Measurements from ENCODE around the gene ACTR6.
A peak's percentile ranks its signal among the peaks of the same experiment; 100 is the strongest.

The ACTR6 gene

GRCh38 chr12:100248886-100249285, 48.3 kb downstream of the ACTR6 start:
- H3K27ac ChIP-seq: no peak overlapping the region
- ChIA-PET CTCF (no interaction called here), POLR2A (ENCODE audit: low non-redundant PET) (no interaction called here)
- no peak for DNase-seq (ENCODE audit: low spot score)
- TF ChIP-seq CTCF (conservative IDR thresholded peaks at IDR 0.05; ENCODE audit: low read depth): no peak

- no peak overlapping the region for H3K27ac ChIP-seq
- TF ChIP-seq CTCF (conservative IDR thresholded peaks at IDR 0.05; ENCODE audit: low read depth): no peak
- CTCF ChIA-PET: interaction anchor here (0.5 kb wide), 1 partner anchor 99 kb away, joined by 3 read pairs; no protein-coding TSS in a partner anchor
- POLR2A ChIA-PET (ENCODE audit: low non-redundant PET): no interaction called here
- DNase-seq (ENCODE audit: low spot score): no peak
Observed at GRCh38 chr12:100249941-100250340, 49.3 kb downstream of the ACTR6 start.

GRCh38 chr12:100251917-100252316, 51.3 kb downstream of the ACTR6 start:
- H3K27ac ChIP-seq: no peak overlapping the region
- no peak for TF ChIP-seq CTCF (conservative IDR thresholded peaks at IDR 0.05; ENCODE audit: low read depth)
- no peak for DNase-seq (ENCODE audit: low spot score)
- ChIA-PET CTCF (no interaction called here), POLR2A (ENCODE audit: low non-redundant PET) (no interaction called here)

- CTCF ChIA-PET: no interaction called here
- POLR2A ChIA-PET (ENCODE audit: low non-redundant PET): no interaction called here
- no peak for TF ChIP-seq CTCF (conservative IDR thresholded peaks at IDR 0.05; ENCODE audit: low read depth)
- no peak for DNase-seq (ENCODE audit: low spot score)
- no peak overlapping the region for H3K27ac ChIP-seq
Observed at GRCh38 chr12:100253437-100253836, 52.8 kb downstream of the ACTR6 start.

GRCh38 chr12:100254876-100255275, 54.3 kb downstream of the ACTR6 start:
- no peak overlapping the region for H3K27ac ChIP-seq
- DNase-seq (ENCODE audit: low spot score): peak; percentile 20
- ChIA-PET CTCF (interaction anchor here (0.5 kb wide), 1 partner anchor 48 kb away, joined by 3 read pairs; no protein-coding TSS in a partner anchor), POLR2A (ENCODE audit: low non-redundant PET) (interaction anchor here (1.1 kb wide), 1 partner anchor 12 kb away, joined by 4 read pairs; the partner anchor contains the start of genes DEPDC4 and SCYL2)
- no peak for TF ChIP-seq CTCF (conservative IDR thresholded peaks at IDR 0.05; ENCODE audit: low read depth)

- CTCF ChIA-PET: no interaction called here
- POLR2A ChIA-PET (ENCODE audit: low non-redundant PET): no interaction called here
- H3K27ac ChIP-seq: no peak overlapping the region
Observed at GRCh38 chr12:100258127-100258526, 57.5 kb downstream of the ACTR6 start.

More at GRCh38 chr12:100258127-100258526, 57.5 kb downstream of the ACTR6 start:
- no peak for DNase-seq (ENCODE audit: low spot score)
- TF ChIP-seq CTCF (conservative IDR thresholded peaks at IDR 0.05; ENCODE audit: low read depth): no peak

Measured in RWPE1 (cell line).